GM19023 (cell line): ENCODE results near the gene EPB41L1.

Experiments used
- ATAC-seq: cut with Tn5 transposase; IDR thresholded peaks from one replicate; pipeline ENCODE4 v1.9.1; 2021; ENCODE audit warnings: mild to moderate bottlenecking, moderate library complexity; ENCODE audit not compliant: unreplicated experiment

Gene EPB41L1

DNA sequence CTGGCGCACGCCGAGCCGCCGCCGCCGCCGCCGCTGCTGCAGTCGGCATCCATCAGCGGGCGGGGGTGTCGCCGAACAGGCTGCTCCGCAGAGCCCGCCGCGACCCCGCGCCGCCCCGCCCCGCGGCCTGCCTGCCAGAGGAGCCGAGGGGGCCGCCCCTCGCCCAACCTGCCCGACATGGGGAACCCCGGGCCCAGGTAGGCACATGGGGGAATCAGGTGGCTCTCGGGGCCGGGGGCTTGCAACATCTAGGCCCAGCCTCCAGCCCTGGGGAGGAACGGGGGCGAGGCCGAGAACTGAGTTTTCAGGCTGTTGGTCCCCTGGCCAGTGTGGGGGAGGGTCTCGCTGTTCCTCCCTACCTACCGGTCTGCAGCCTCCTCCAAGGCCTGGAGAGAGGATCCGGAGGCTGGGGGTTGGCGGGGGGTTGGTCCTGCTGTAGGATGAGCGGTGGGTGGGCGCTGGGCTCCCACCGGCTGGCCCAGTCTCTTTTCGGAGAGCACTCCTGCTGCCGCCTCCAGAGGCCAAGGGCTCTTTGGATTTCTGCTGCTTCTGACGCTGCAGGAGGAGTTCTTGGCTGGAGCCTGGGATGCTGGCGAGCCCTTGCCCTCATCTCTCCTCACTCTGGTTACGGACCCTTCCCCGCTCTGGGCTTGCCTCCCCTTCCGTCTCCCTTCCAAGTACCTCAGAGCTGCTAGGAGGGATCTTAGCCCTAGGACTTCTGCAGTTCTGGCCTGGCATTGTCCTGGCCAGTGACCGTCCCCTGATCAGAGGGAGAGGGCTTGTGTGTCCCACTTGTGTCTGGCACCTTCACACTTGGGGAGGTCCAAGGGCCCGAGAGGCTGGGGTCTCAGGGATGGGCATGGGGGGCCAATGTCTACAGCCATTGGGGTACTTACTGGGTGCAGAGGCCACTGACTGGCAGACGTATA is at the start of gene EPB41L1:
TSS of gene EPB41L1 (plus strand) at position 41 of the 929 bp plus-strand sequence. CDS start 19,038 bp downstream, outside the sequence.
- ATAC-seq = no peak

DNA sequence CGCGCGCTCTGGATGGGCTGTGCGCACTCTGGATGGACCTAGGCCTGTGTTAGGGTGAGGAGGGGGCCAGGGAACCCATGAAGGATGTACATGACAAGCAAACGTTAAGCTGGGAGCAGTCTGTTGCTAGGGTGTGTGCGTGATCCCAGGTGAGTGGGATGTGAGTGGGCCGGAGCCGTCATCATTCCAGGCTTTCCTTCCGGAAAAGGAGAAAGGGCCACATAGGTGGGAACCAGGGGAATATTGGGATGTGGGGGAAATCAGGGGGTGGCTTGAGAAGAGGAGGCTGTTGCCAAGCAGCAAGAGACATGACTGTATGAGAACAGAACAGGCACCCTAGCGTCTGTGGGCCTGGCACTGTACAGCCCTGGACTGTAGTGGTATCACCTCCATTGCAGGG is 49.7 kb upstream of the EPB41L1 start:
- ATAC-seq = no peak

DNA sequence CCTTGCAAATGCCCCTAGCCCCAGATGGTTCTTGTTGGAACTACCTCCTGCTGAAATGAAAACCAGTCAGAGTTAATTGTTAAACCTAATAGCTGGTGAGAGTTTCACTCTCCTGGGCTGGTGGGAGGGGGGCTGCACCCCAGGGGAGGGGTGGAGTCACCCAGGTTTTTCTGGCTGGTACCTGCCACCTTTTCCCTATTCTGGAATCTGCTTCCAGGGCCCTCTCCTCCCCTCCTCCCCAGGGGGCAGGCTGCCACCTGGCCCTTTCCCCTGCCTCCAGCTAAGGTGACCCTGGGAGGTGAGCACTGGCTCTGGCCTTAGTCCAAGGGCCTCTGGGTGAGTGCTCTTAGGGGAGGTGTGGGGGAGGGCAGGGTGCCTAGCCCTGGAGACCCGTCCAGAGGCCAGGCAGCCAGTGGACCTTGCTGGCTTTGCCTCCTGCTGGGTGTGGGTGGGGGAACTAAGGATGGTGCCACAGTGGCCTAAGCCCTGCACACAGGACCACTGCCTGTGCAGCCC is 48.8 kb upstream of the EPB41L1 start:
- ATAC-seq = no peak

DNA sequence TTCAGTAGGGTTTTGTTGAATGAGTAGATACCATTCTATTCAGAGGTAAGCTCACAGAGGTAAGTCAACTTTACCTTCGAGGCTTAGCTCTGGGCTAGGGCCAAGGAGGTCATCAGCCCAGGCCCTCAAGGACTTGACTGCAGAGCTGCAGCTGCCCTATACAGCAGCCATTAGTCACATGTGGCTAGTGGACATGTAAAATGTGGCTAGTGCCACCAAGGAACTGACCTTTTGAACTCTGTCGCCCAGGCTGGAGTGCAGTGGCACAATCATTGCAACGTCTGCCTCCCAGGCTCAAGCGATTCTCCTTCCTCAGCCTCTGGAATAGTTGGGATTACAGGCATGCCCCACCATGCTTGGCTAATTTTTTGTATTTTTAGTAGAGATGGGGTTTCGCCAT is 47.9 kb upstream of the EPB41L1 start:
- ATAC-seq = no peak

GRCh38 chr20:36107881-36108280 is 46.7 kb upstream of the EPB41L1 start:
- no peak for ATAC-seq

DNA sequence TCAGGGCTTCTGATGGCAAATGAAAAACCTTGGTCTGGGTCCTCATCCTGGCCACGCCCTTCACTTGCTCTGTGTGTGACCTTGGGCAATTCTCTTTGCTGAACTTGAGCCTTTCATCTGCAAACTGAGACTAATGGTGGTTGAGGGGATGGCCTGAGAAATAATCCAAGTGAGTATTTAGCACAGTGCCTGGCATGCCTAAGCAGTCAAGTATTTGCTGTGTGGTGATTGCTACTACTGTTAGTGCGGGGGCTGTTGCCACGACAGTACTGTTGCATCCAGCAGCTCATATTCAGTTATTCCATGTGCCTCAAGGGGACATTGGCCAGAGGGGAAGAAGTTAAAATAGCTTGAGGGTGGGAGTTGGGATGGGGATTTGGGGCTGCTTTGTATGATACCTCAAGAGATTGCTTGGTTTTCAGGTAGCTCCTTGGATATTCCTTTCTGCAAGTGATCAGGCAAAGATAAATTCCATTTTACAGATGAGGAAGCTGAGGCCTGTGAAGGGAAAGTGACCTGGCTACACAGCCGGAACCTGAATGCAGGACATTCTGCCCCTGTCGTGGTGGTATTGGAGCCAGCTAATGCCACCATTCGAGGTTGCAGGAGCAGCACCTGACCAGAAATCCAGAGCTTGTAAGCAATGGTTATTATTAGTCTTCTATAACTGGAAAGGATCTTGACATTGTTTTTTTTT is 45.1 kb upstream of the EPB41L1 start:
- no peak for ATAC-seq

DNA sequence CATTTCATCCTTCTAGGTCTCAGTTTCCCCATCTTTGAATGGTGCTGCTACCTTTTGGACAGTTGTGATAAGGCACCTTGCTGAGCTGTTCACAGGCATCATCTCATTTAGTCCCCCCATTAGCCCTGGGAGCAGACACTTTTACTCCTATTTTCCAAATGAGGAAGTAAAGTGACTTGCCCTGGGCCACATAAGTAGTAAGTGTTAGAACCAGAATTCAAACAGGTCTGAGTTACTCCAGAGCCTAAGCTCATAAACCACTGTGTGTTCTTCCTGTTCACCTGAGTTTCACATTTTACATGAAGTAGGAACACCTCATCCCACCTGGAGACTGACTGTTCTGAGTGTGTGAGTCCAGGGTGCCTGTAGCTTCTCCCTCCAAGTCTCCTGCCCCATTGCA is 43.5 kb upstream of the EPB41L1 start:
- no peak for ATAC-seq

GRCh38 chr20:36112112-36112511 is 42.4 kb upstream of the EPB41L1 start:
- ATAC-seq = no peak

- ATAC-seq = no peak
Measured at GRCh38 chr20:36113036-36113435, 41.5 kb upstream of the EPB41L1 start.

GRCh38 chr20:36113566-36114250 is 40.8 kb upstream of the EPB41L1 start:
- no peak for ATAC-seq

GRCh38 chr20:36114707-36115106 is 39.8 kb upstream of the EPB41L1 start:
- ATAC-seq = no peak

DNA sequence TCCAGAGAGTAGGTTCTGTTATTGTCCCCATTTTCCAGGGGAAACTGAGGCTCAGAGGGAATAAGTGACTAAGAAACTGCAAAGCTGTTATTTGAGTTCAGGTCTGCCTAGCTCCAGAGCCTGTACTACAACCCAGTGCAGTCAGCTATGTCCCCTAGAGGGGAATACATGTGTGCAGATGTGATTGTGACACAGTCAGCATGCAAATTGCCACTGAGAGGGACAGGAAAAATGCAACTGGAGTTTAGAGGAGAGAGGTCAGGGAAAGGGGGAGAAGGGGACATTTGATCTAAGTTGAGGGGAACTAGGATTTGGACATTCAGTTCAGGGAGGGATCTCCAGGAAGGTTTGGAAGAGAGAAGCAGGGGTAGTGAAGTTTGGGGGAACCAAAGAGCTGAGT is 38.6 kb upstream of the EPB41L1 start:
- ATAC-seq = no peak

GRCh38 chr20:36116807-36117441 is 37.6 kb upstream of the EPB41L1 start:
- no peak for ATAC-seq

DNA sequence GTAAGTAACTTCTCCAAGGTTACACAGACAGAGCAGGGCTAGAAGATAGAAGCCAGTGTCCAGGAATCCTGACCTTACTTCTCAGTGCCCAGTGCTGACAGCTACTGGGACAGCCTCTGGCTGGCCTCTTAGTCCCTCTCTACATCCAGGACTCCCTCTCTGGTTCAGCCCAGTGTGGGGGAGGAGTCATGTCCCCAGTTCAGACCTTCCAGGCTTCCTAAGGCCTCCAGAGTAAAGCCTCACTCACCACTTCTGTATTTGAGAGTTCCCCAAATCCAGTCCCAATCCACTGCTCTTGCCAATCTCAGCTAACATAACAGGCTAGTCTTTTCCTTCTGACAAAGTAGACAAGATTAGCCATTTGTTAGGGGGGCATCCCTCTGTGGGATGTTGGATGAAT is 36.9 kb upstream of the EPB41L1 start:
- no peak for ATAC-seq

DNA sequence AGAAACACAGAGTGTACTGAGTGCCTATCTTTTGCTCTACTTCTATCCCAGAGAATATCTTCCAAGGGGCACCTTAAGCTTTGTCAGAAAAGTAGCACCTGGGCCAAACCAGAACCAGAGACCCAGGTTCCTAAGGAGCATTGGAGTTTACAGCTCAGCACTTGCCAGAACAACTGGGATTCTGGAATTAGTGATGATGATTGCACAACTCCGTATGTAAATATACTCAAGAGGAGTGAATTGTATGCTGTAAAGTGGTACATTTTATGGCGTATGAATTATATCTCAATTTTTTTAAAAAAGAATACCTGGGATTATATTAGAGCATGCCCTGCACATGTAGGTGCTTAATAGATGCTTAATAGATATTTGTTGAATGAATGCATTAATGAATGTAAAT is 36.2 kb upstream of the EPB41L1 start:
- ATAC-seq = no peak

GRCh38 chr20:36119537-36119936 is 35.0 kb upstream of the EPB41L1 start:
- ATAC-seq = no peak

GRCh38 chr20:36120241-36120640 is 34.3 kb upstream of the EPB41L1 start:
- ATAC-seq = no peak

- no peak for ATAC-seq
Measured at GRCh38 chr20:36120991-36121390, 33.5 kb upstream of the EPB41L1 start.

DNA sequence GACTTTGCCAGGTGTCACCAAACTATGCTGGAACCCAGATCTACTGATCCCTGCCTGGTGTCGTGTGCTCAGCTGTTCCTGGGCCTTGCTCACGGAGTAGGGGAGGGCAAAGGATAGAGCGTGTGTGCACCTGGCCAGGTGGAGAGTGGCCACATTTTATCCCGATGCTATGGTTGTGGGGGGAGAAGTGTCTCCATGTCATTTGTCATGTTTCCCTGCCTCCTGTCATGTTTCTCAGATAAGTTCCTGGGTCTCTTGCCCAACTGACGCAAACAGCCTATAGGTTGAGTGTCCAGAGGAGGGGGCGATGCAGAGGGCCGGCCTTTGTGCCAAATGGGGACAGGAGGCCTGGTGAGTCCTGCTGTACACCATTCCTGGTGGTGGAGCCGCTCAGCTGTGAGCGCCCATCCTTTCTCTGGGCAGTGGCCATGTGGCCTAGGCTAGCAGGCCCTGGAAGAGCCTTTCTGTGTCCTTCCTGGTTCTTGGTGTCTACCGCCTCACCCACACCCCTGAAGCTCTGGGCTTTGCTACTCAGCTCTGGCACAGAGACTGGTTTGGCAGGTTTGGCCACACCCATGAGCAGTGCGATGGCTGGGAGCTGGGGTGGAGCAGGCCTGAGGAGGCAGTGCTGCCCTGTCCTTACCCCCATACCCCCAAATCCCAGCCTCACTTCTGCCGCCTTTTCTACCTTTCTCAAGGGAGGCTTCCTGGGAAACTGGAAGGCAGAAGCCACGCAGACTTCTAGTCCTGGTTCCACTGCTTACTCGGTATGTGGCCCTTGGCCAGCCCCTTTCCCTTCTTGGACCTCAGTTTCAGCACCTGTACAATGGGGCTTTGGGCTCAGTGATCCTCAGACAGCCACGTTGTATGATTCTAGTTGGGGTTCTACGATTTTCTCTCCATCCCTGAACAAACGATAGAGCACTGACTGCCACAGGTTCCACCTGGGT is 32.3 kb upstream of the EPB41L1 start:
- ATAC-seq = no peak

- ATAC-seq = no peak
Measured at GRCh38 chr20:36122931-36123288, 31.6 kb upstream of the EPB41L1 start.
